Measurements from ENCODE around the gene SLC38A1. TPM values are rescaled to one million over a fixed set of nuclear protein-coding genes. Genes with fewer than 3 reads are reported as not detected.

SLC38A1 gene
- total RNA-seq, 1 experiment from 2014 or later: 155 TPM

GRCh38 chr12:46154221-46154985, 114.4 kb downstream of the SLC38A1 start:
- POLR2A ChIA-PET: no interaction called here
- no TSS peak for BruUV-seq (replicated peaks)
- no peaks in the 10 kb centered on the region for H3K79me2 ChIP-seq (ENCODE audit: insufficient read depth, low read length)
- no peaks in the 10 kb centered on the region for H3K9me2 ChIP-seq (ENCODE audit: insufficient read depth)
- TF ChIP-seq ATF3 (IDR thresholded peaks at IDR 0.05) (no peak), REST (IDR thresholded peaks at IDR 0.05; ENCODE audit: low read depth) (no peak), FOSL1 (IDR thresholded peaks at IDR 0.05; ENCODE audit: low read depth) (peak; percentile 51; the same call in 1 of the 2 replicates), YY1 (IDR thresholded peaks at IDR 0.05; ENCODE audit: extremely low read depth, insufficient replicate concordance, low read depth, low read length) (no peak), SRF (IDR thresholded peaks at IDR 0.05; ENCODE audit: low read depth) (no peak), ELF1 (IDR thresholded peaks at IDR 0.05; ENCODE audit: borderline replicate concordance, low read depth) (no peak), EZH2phosphoT487 (IDR thresholded peaks at IDR 0.05; ENCODE audit: borderline replicate concordance) (no peak), TCF7L2 (IDR thresholded peaks at IDR 0.05; ENCODE audit: borderline replicate concordance, extremely low read depth, insufficient read depth, insufficient read length) (no peak)
- H3K4me2 ChIP-seq (ENCODE audit: low read length): no peak overlapping the region
- RAD21 ChIA-PET (ENCODE audit: low non-redundant PET in 1 of 2, low total read pairs in 2 of 2, uncharacterized antibody in 2 of 2, unreplicated experiment in 2 of 2): no interaction called here
- intact Hi-C loops (cut with micrococcal nuclease): loop anchor here (5.0 kb wide), 1 partner anchor 203 kb away; no protein-coding TSS in a partner anchor
- 0 out of 4 replicates have a peak, but pooled peaks cover 3 to 4% of the 10 kb centered on the region in 2 experiments for H3K9me3 ChIP-seq (ENCODE audit: control insufficient read depth in 1 of 2, insufficient read depth in 1 of 2, low read depth in 1 of 2, low read length in 2 of 2)
- CTCF ChIA-PET: interaction anchor here (0.8 to 2.1 kb wide), 4 partner anchors 22 to 867 kb away, joined by 3 to 8 read pairs (median 3); no protein-coding TSS in a partner anchor
- no peaks in the 10 kb centered on the region for H3K27me3 ChIP-seq (ENCODE audit: insufficient read depth, low read length)
- 0 out of 2 replicates have a peak, but pooled peaks have one; percentile 36 for ATAC-seq
- H3K9ac ChIP-seq (ENCODE audit: low read length): no peak overlapping the region
- no peaks in the 10 kb centered on the region for H3K36me3 ChIP-seq (ENCODE audit: control insufficient read depth in 1 of 2, insufficient read depth in 2 of 2, low read length in 2 of 2)
- no peak overlapping the region for H3K4me3 ChIP-seq (replicated peaks in 1 of 2; ENCODE audit: low read depth in 1 of 2, low read length in 2 of 2)
- H3K27ac ChIP-seq (ENCODE audit: low read depth, low read length): no peak overlapping the region
- H2AFZ ChIP-seq (ENCODE audit: low read depth, low read length, poor library complexity, severe bottlenecking): peak overlapping the region; percentile 69
- DNase-seq (ENCODE audit: low read depth, low spot score): peak; percentile 3
- no peaks in the 10 kb centered on the region for H4K20me1 ChIP-seq (ENCODE audit: insufficient read depth)
- H3K4me1 ChIP-seq (ENCODE audit: control insufficient read depth in 1 of 2, insufficient read depth in 2 of 2, low read length in 2 of 2): peaks cover 2 to 6% of the 10 kb centered on the region in 2 experiments; a peak in 2 of 4 replicates

Data from HCT116 (cell line).